NCI-H748 treated with DMSO at 0.1 percent for 48 hours (cell line): ENCODE measurements around the gene APOC1.
A peak's percentile ranks its signal among the peaks of the same experiment; 100 is the strongest.
"Not testable (repeated sequence)": the region's sequence is repeated elsewhere in the genome, so short reads cannot be mapped to it uniquely, and the experiment has no call there.

Experiments
- DNase-seq: peaks from one replicate; lab custom pipeline; 2025; lab: John Stamatoyannopoulos, UW

The APOC1 gene

DNA sequence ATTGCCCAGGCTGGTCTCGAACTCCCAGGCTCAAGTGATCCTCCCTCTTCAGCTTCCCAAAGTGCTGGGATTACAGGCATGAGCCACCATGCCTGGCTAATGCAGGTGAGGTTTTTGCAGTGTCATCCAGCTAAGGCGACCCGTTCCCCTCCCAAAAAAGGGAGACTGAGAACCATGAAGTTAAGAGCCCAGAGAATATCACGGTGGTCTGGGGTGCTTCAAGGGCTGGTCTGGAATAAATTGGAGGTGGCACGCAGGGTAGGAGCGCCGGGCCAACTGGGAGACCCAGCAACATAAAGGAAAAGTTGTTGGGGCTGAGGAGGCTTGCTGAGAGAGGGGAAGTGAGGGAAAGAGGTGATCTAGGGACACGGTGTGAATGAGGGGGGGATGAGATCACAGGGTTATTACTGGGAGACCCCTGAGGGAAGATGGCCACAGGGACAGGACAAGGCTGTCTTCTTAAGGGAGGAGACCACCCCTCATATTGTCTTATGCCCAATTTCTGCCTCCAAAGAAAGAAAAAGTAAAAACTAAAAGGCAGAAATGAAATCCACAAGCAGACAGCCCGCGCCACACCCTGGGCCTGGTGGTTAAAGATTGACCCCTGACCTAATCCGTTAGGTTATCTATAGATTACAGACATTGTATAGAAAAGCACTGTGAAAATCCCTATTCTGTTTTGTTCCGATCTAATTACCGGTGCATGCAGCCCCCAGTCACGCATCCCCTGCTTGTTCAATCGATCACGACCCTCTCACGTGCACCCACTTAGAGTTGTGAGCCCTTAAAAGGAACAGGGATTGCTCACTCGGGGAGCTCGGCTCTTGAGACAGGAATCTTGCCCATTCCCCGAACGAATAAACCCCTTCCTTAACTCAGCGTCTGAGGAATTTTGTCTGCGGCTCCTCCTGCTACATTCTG, 636 bp upstream of the APOC1 start:
- DNase-seq = not testable (repeated sequence)

DNA sequence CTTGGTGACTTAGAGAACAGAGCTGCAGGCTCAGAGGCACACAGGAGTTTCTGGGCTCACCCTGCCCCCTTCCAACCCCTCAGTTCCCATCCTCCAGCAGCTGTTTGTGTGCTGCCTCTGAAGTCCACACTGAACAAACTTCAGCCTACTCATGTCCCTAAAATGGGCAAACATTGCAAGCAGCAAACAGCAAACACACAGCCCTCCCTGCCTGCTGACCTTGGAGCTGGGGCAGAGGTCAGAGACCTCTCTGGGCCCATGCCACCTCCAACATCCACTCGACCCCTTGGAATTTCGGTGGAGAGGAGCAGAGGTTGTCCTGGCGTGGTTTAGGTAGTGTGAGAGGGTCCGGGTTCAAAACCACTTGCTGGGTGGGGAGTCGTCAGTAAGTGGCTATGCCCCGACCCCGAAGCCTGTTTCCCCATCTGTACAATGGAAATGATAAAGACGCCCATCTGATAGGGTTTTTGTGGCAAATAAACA, 9.9 kb downstream of the APOC1 start:
- no peak for DNase-seq

GRCh38 chr19:44925114-44925891, 10.9 kb downstream of the APOC1 start:
- no peak for DNase-seq

GRCh38 chr19:44926245-44927077, 12.1 kb downstream of the APOC1 start:
- DNase-seq = not testable (repeated sequence)

- DNase-seq = no peak
Measured at GRCh38 chr19:44927746-44928145, 13.3 kb downstream of the APOC1 start.

DNA sequence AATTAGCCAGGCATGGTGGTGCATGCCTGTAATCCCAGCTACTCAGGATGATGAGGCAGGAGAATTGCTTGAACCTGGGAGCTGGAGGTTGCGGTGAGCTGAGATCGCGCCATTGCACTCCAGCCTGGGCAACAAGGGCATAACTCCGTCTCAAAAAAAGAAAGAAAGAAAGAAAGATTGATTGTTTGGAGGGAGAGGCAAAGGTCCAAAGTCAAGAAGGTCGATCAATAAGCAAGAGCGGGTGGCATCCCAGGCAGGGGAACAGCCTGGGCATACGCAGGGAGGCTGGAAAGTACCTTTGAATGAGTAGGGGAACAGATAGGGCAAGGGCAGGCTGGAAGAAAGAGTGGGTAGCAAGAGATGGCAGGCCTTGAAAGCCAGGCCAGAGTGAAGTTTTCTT, 15.7 kb downstream of the APOC1 start:
- DNase-seq = no peak

DNA sequence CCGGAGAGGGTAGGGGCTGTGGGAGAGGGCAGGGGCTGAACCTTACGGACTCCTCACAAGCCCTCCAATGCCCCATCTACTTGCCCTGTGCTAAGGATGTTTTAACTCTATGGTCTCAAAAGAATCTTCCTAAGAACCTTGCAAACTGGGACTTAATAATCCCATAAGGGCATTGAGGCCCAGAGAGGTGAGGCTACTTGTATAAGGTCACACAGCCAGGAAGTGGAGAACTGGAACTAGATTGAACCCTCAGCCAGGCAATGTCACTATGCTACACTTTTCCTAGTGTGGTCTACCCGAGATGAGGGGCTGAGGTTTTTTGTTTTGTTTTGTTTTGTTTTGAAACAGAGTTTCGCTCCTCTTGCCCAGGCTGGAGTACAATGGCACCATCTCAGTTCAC, 17.1 kb downstream of the APOC1 start:
- DNase-seq = no peak

GRCh38 chr19:44939668-44940067, 25.3 kb downstream of the APOC1 start:
- no peak for DNase-seq

DNA sequence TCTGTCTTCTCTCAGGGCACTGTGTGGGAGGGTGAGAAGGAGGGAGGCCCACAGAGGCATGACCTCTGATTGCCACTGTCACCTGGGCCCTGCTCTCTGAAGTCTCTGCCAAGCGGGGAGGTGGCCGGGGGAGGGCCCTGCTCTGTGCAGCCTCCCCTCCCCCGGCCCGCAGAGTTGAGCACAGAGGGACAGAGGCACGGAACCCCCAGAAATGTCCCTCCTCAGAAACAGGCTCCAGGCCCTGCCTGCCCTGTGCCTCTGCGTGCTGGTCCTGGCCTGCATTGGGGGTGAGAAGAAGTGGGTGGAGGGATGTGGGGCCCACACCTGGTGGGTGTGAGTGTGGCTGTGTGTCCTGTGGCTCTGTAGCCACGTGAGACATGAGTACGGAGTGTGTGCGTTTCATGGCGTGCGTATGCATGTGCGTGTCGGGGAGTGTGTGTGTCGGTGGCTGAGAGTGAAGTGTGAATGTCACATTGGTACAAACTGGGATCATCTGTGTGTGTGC, 27.7 kb downstream of the APOC1 start, which contains the start of gene APOC4:
APOC4 (plus strand) TSS at position 171 of the 505 bp plus-strand sequence; CDS start at position 212, 41 bp downstream.
- DNase-seq = no peak

DNA sequence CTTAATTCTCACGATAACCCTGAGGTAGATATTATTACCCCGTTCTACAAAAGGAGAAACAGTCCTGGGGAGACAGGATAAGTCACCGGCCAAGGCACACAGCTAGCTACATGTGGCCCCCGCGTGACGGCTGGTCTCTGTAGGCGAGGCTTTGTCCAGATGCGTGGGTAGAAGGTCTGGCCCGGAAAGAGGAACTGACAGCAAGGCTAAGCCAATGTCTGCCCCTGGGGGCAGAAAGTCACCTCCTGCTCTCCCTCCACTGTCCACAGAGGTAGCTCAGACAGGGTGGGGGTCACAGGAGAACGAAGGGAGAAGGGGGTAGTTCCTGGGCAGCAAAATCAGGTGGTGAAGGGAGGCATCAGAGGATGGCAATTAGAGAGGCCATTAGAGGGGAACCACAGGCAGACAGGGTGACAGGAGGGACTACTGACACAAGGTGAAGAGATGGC, 29.4 kb downstream of the APOC1 start:
- no peak for DNase-seq

DNA sequence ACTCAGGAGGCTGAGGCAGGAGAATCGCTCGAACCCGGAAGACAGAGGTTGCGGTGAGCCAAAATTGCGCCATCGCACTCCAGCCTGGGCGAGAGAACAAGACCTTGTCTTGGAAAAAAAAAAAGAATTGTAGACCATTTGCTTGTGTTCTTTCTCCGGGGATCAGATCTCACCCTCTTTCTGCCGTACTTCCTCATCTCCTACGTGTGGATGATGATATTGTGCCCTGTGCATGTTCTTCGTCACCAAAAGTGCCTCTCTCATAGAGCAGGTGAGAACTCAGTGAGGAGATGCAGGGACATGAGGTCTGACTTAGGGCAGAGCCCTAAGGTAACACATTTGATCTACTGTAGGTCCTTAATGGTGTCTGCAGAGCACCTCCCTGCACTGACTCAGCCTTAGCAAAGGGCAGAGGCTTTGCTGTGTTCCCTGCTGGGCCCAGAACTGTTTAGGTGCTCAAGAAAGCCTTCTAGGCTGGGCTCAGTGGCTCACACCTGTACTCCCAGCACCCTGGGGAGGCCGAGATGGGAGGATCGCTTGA, 32.7 kb downstream of the APOC1 start:
- no peak for DNase-seq

- no peak for DNase-seq
Measured at GRCh38 chr19:44948237-44948636, 33.8 kb downstream of the APOC1 start.

DNA sequence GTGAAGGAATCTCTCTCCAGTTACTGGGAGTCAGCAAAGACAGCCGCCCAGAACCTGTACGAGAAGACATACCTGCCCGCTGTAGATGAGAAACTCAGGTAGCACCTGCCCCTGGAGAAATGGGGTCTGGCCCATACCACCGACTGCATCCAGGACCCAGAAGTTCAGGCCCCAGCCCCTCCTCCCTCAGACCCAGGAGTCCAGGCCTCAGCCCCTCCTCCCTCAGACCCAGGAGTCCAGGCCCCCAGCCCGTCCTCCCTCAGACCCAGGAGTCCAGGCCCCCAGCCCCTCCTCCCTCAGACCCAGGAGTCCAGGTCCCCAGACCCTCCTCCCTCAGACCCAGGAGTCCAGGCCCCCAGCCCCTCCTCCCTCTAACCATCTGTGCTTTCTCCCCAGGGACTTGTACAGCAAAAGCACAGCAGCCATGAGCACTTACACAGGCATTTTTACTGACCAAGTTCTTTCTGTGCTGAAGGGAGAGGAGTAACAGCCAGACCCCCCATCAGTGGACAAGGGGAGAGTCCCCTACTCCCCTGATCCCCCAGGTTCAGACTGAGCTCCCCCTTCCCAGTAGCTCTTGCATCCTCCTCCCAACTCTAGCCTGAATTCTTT, 34.5 kb downstream of the APOC1 start:
- DNase-seq = no peak

DNA sequence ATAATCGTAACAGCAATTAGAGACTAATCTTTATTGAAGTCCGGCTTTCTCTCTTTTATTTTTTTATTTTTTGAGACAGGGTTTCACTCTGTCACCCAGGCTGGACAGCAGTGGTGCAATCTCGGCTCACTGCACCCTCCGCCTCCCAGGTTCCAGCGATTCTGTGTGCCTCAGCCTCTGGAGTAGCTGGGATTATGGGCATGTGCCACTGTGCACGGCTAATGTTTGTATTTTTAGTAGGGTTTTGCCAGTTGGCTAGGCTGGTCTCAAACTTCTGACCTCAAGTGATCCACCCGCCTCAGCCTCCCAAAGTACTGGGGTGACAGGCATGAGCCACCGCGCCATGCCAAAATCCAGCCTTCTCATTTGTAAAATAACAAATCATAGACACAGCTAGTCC, 35.1 kb downstream of the APOC1 start:
- no peak for DNase-seq

DNA sequence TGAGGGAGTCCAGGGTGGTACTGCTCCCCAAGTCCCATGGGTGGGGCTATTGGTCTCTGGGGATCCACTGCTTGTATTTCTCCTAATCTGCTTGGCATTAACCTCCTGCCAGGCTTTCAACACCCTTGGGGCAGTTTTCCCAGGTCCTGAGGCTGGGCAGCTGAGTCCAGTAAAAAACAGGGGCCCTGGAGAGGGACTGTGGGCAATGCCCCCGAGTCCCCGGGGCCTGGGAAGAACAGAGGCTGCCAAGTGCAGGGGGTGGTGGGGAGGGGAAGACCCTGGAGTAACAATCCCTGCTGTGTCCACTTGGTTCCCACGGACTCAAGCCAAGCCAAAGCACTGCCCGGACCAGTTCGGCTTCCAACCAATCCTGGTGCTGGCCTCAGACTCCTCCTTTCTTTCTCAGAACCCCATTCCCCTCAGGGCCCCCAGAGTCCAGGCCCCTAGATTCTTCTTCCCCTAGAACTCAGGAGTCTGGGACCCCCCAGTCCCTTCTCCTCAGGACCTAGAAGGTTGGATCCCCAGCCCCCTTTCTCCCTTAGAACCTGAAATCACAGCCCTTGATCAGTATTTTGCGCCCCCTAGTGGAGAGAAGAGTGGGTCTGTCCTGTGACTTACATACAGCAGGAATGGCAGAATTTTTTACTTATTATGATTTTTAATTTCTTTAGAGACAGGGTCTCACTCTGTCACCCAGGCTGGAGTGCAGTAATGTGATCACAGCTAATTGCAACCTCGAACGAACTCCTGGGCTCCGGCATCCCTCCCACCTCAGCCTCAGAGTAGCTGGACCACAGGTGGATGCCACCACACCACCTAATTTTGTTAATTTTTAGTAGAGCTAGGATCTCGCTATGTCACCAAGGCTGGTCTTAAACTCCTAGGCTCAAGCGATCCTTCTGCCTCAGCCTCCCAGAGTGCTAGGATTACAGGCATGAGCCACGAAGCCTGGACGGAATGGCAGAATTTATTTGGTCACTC, 37.1 kb downstream of the APOC1 start:
- peak; percentile 79 for DNase-seq

DNA sequence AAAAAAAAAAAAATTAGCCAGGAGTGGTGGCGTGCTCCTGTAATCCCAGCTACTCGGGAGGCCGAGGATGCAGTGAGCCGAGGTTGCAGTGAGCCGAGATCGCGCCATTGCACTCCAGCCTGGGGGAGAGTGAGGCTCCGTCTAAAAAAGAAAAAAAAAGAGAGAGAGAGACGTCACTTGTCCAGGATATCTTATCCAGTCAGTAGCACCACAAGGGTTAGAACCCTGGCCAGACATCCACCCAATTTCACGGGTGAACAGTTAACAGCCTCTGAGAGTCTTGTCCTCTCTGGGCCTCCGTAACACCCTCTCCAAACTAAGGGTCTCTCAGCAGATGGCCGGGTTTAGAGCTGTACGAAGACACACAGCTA, 39.9 kb downstream of the APOC1 start:
- DNase-seq = no peak

- DNase-seq = peak; percentile 97
Measured at GRCh38 chr19:44954649-44955504, 40.5 kb downstream of the APOC1 start, which contains the start of gene CLPTM1. TSS of gene CLPTM1 (plus strand) at chr19:44955380. CDS start at chr19:44955396, 16 bp downstream.
